Skeletal muscle tissue (tissue), 4 donors: ENCODE measurements around the gene GPR75. TPM values are rescaled to one million over a fixed set of nuclear protein-coding genes. Genes with fewer than 3 reads are reported as not detected.

Experiments used
- H3K27ac ChIP-seq: one replicate; pipeline ENCODE4 v1.7.0; 2013; ENCODE audit warnings: mild to moderate bottlenecking, low read depth, low read length, inconsistent platforms
- H3K27me3 ChIP-seq, 3 donors: one replicate each; pipeline ENCODE4 v1.7.0; 2013; ENCODE audit warnings: low read length in 3 of 3; ENCODE audit not compliant: control insufficient read depth in 3 of 3, insufficient read depth in 3 of 3
- H3K36me3 ChIP-seq, 3 donors: one replicate each; pipeline ENCODE4 v1.7.0; 2013; ENCODE audit warnings: low read length in 3 of 3; ENCODE audit not compliant: control insufficient read depth in 3 of 3, insufficient read depth in 3 of 3
- H3K4me1 ChIP-seq, 3 donors: one replicate each; pipeline ENCODE4 v1.7.0; 2013; ENCODE audit warnings: low read length in 3 of 3, mild to moderate bottlenecking in 3 of 3; ENCODE audit not compliant: control insufficient read depth in 3 of 3, insufficient read depth in 3 of 3
- H3K4me3 ChIP-seq, 3 donors: one replicate each; pipeline ENCODE4 v1.7.0; 2013; ENCODE audit warnings: low read length in 3 of 3
- H3K9ac ChIP-seq, 3 donors: one replicate each; pipeline ENCODE4 v1.7.0; 2013; ENCODE audit warnings: low read length in 3 of 3, mild to moderate bottlenecking in 3 of 3, moderate library complexity in 2 of 3, low read depth in 1 of 3
- H3K9me3 ChIP-seq, 3 donors: one replicate each; pipeline ENCODE4 v1.7.0; 2013; ENCODE audit warnings: low read length in 3 of 3; ENCODE audit not compliant: control insufficient read depth in 3 of 3
- total RNA-seq: library from RNA; depleted of rRNA; stranded (reverse); fragments of >200 nt; gene quantifications from one replicate; pipeline ENCODE4 v1.2.3, GENCODE V29; 2014
- donor health status: Osteomylitis.

Gene GPR75
- total RNA-seq, 1 donor from 2014 or later = 1.0 TPM

GRCh38 chr2:53881360-53881759 lies 21.6 kb upstream of the GPR75 start:
- Histone ChIP-seq H3K4me1 (no peaks in the 10 kb centered on the region), H3K9me3 (no peaks in the 10 kb centered on the region), H3K27me3 (no peaks in the 10 kb centered on the region), H3K4me3 (no peak overlapping the region), H3K36me3 (peaks cover 12 to 37% (median 28%) of the 10 kb centered on the region in 3 donors), H3K27ac (no peak overlapping the region), H3K9ac (no peak overlapping the region)

GRCh38 chr2:53880756-53881155 lies 21.0 kb upstream of the GPR75 start:
- H3K27me3 ChIP-seq = no peaks in the 10 kb centered on the region
- H3K9me3 ChIP-seq = no peaks in the 10 kb centered on the region
- no peak overlapping the region for H3K27ac ChIP-seq
- H3K4me1 ChIP-seq = no peaks in the 10 kb centered on the region
- no peak overlapping the region for H3K4me3 ChIP-seq
- peaks cover 10 to 31% (median 22%) of the 10 kb centered on the region in 3 donors for H3K36me3 ChIP-seq
- H3K9ac ChIP-seq = no peak overlapping the region

GRCh38 chr2:53877556-53877955 lies 17.8 kb upstream of the GPR75 start:
- H3K4me1 ChIP-seq = no peaks in the 10 kb centered on the region
- H3K9me3 ChIP-seq = no peaks in the 10 kb centered on the region
- H3K27me3 ChIP-seq = no peaks in the 10 kb centered on the region
- H3K36me3 ChIP-seq = peaks cover 10 to 31% (median 22%) of the 10 kb centered on the region in 3 donors
- no peak overlapping the region for H3K9ac ChIP-seq
- no peak overlapping the region for H3K27ac ChIP-seq
- no peak overlapping the region for H3K4me3 ChIP-seq

GRCh38 chr2:53877112-53877511 lies 17.3 kb upstream of the GPR75 start:
- H3K27me3 ChIP-seq = no peaks in the 10 kb centered on the region
- H3K27ac ChIP-seq = no peak overlapping the region
- H3K36me3 ChIP-seq = peaks cover 10 to 27% (median 18%) of the 10 kb centered on the region in 3 donors
- H3K4me1 ChIP-seq = no peaks in the 10 kb centered on the region
- no peaks in the 10 kb centered on the region for H3K9me3 ChIP-seq
- H3K4me3 ChIP-seq = no peak overlapping the region
- no peak overlapping the region for H3K9ac ChIP-seq

GRCh38 chr2:53874401-53874950 lies 14.7 kb upstream of the GPR75 start:
- Histone ChIP-seq H3K9me3 (no peaks in the 10 kb centered on the region), H3K4me1 (no peaks in the 10 kb centered on the region), H3K36me3 (peaks cover 10 to 26% (median 16%) of the 10 kb centered on the region in 3 donors), H3K27ac (no peak overlapping the region), H3K27me3 (no peaks in the 10 kb centered on the region), H3K4me3 (no peak overlapping the region), H3K9ac (no peak overlapping the region)

- H3K36me3 ChIP-seq = peaks cover 9 to 34% (median 28%) of the 10 kb centered on the region in 3 donors
- H3K27me3 ChIP-seq = no peaks in the 10 kb centered on the region
- H3K4me1 ChIP-seq = no peaks in the 10 kb centered on the region
- no peaks in the 10 kb centered on the region for H3K9me3 ChIP-seq
- H3K27ac ChIP-seq = no peak overlapping the region
- H3K9ac ChIP-seq = no peak overlapping the region
- H3K4me3 ChIP-seq = no peak overlapping the region
These were observed 8.0 kb upstream of the GPR75 start for GRCh38 chr2:53867773-53868172.

GRCh38 chr2:53867169-53867568 lies 7.4 kb upstream of the GPR75 start:
- H3K36me3 ChIP-seq = peaks cover 9 to 34% (median 28%) of the 10 kb centered on the region in 3 donors
- H3K27ac ChIP-seq = no peak overlapping the region
- H3K4me3 ChIP-seq = no peak overlapping the region
- H3K27me3 ChIP-seq = no peaks in the 10 kb centered on the region
- no peaks in the 10 kb centered on the region for H3K4me1 ChIP-seq
- H3K9me3 ChIP-seq = no peaks in the 10 kb centered on the region
- H3K9ac ChIP-seq = no peak overlapping the region

GRCh38 chr2:53865962-53866361 lies 6.2 kb upstream of the GPR75 start:
- Histone ChIP-seq H3K27me3 (no peaks in the 10 kb centered on the region), H3K27ac (no peak overlapping the region), H3K4me1 (no peaks in the 10 kb centered on the region), H3K36me3 (peaks cover 9 to 34% (median 28%) of the 10 kb centered on the region in 3 donors), H3K9me3 (no peaks in the 10 kb centered on the region), H3K4me3 (no peak overlapping the region), H3K9ac (no peak overlapping the region)

- H3K27ac ChIP-seq = no peak overlapping the region
- H3K36me3 ChIP-seq = peaks cover 9 to 34% (median 28%) of the 10 kb centered on the region in 3 donors
- H3K27me3 ChIP-seq = no peaks in the 10 kb centered on the region
- no peak overlapping the region for H3K4me3 ChIP-seq
- no peaks in the 10 kb centered on the region for H3K4me1 ChIP-seq
- H3K9me3 ChIP-seq = no peaks in the 10 kb centered on the region
- H3K9ac ChIP-seq = no peak overlapping the region
These were observed 5.5 kb upstream of the GPR75 start for GRCh38 chr2:53865264-53865663.

- no peaks in the 10 kb centered on the region for H3K4me1 ChIP-seq
- no peaks in the 10 kb centered on the region for H3K9me3 ChIP-seq
- no peak overlapping the region for H3K27ac ChIP-seq
- H3K4me3 ChIP-seq = no peak overlapping the region
- H3K27me3 ChIP-seq = no peaks in the 10 kb centered on the region
- no peak overlapping the region for H3K9ac ChIP-seq
- peaks cover 9 to 26% (median 25%) of the 10 kb centered on the region in 3 donors for H3K36me3 ChIP-seq
These were observed 3.9 kb upstream of the GPR75 start for GRCh38 chr2:53863538-53864227.
